DMS 273 (cell line): ENCODE data around the gene HMCES.
A peak's percentile ranks its signal among the peaks of the same experiment; 100 is the strongest.
"Not testable (repeated sequence)": the region's sequence is repeated elsewhere in the genome, so short reads cannot be mapped to it uniquely, and the experiment has no call there.

ENCODE experiments used
- DNase-seq: peaks from one replicate; lab custom pipeline; 2025; ENCODE audit not compliant: unreplicated experiment; lab: John Stamatoyannopoulos, UW

The HMCES gene

GRCh38 chr3:129345281-129345680 lies 66.6 kb downstream of the HMCES start:
- DNase-seq, result no peak

GRCh38 chr3:129345971-129346370 lies 67.3 kb downstream of the HMCES start:
- peak; percentile 24 for DNase-seq

- DNase-seq, result peak; percentile 69
Measured at GRCh38 chr3:129346695-129347457, 68.2 kb downstream of the HMCES start.

- no peak for DNase-seq
Measured at GRCh38 chr3:129347458-129347845, 68.8 kb downstream of the HMCES start.

GRCh38 chr3:129348734-129349133 lies 70.1 kb downstream of the HMCES start:
- no peak for DNase-seq

- not testable (repeated sequence) for DNase-seq
Measured at GRCh38 chr3:129349169-129349568, 70.5 kb downstream of the HMCES start.

GRCh38 chr3:129349791-129350190 lies 71.1 kb downstream of the HMCES start:
- DNase-seq, result no peak

GRCh38 chr3:129352045-129352444 lies 73.4 kb downstream of the HMCES start:
- DNase-seq, result peak; percentile 47

- DNase-seq, result no peak
Measured at GRCh38 chr3:129352650-129353588, 74.2 kb downstream of the HMCES start.

GRCh38 chr3:129353589-129353941 lies 74.9 kb downstream of the HMCES start:
- DNase-seq, result no peak
